Measurements from ENCODE around the gene VENTX. TPM values are rescaled to one million over a fixed set of nuclear protein-coding genes. Genes with fewer than 3 reads are reported as not detected.
"Not testable (repeated sequence)": the region's sequence is repeated elsewhere in the genome, so short reads cannot be mapped to it uniquely, and the experiment has no call there.

VENTX gene
- total RNA-seq, 2 donors from 2014 or later, result 0.26 TPM; not detected in 1

GRCh38 chr10:133221331-133221730, 16.3 kb upstream of the VENTX start:
- no peaks in the 10 kb centered on the region for H3K4me1 ChIP-seq
- no peak overlapping the region for H3K27ac ChIP-seq
- H3K9me3 ChIP-seq, result no peaks in the 10 kb centered on the region
- no peak for ATAC-seq
- no peak for TF ChIP-seq POLR2A (IDR thresholded peaks at IDR 0.05)
- no peak for TF ChIP-seq CTCF (IDR thresholded peaks at IDR 0.05)
- 59 to 73% methylated on average over 9 to 11 of the region's 11 CpGs for WGBS, 2 donors
- H3K4me3 ChIP-seq, result no peak overlapping the region
- H3K36me3 ChIP-seq (replicated peaks in 1 of 2; ENCODE audit: insufficient read depth in 1 of 2, low read depth in 2 of 2), result no peaks in the 10 kb centered on the region
- no peaks in the 10 kb centered on the region for H3K27me3 ChIP-seq
- DNase-seq, result no peak
- intact Hi-C loops (cut with DNase I), result no loop called here

- H3K4me3 ChIP-seq; H3K9me3 ChIP-seq; ATAC-seq; H3K27me3 ChIP-seq; DNase-seq; H3K4me1 ChIP-seq; intact Hi-C loops (cut with DNase I); H3K36me3 ChIP-seq (replicated peaks in 1 of 2; ENCODE audit: insufficient read depth in 1 of 2, low read depth in 2 of 2); H3K27ac ChIP-seq: not testable (repeated sequence)
- 71 to 80% methylated on average over 10 to 19 of the region's 22 CpGs for WGBS, 2 donors
These were observed 15.9 kb upstream of the VENTX start for GRCh38 chr10:133221756-133222155.

- 37 to 58% methylated on average over 4 to 14 of the region's 14 CpGs for WGBS, 2 donors
- TF ChIP-seq POLR2A (IDR thresholded peaks at IDR 0.05) (no peak), CTCF (IDR thresholded peaks at IDR 0.05) (no peak)
- no peak for ATAC-seq
- DNase-seq, result no peak
- H3K4me3 ChIP-seq, result no peak overlapping the region
- H3K36me3 ChIP-seq (replicated peaks in 1 of 2; ENCODE audit: insufficient read depth in 1 of 2, low read depth in 2 of 2), result no peaks in the 10 kb centered on the region
- no peak overlapping the region for H3K27ac ChIP-seq
- peaks cover 0 to 4% of the 10 kb centered on the region in 2 donors for H3K27me3 ChIP-seq
- intact Hi-C loops (cut with DNase I), result no loop called here
- no peaks in the 10 kb centered on the region for H3K9me3 ChIP-seq
- H3K4me1 ChIP-seq, result no peaks in the 10 kb centered on the region
These were observed 13.6 kb upstream of the VENTX start for GRCh38 chr10:133224076-133224475.

GRCh38 chr10:133224756-133225372, 12.8 kb upstream of the VENTX start:
- no peak for TF ChIP-seq CTCF (IDR thresholded peaks at IDR 0.05)
- TF ChIP-seq POLR2A (IDR thresholded peaks at IDR 0.05), result no peak
- Histone ChIP-seq H3K36me3 (replicated peaks in 1 of 2; ENCODE audit: insufficient read depth in 1 of 2, low read depth in 2 of 2) (no peaks in the 10 kb centered on the region), H3K4me3 (no peak overlapping the region), H3K27me3 (peaks cover 0 to 9% of the 10 kb centered on the region in 2 donors), H3K9me3 (no peaks in the 10 kb centered on the region), H3K27ac (no peak overlapping the region), H3K4me1 (no peaks in the 10 kb centered on the region)
- ATAC-seq, result no peak
- intact Hi-C loops (cut with DNase I), result no loop called here
- WGBS, 2 donors, result 39 to 42% methylated on average over 13 to 24 of the region's 25 CpGs
- no peak for DNase-seq

- TF ChIP-seq POLR2A (IDR thresholded peaks at IDR 0.05) (no peak), CTCF (IDR thresholded peaks at IDR 0.05) (no peak)
- Histone ChIP-seq H3K27me3 (peaks cover 0 to 9% of the 10 kb centered on the region in 2 donors), H3K9me3 (no peaks in the 10 kb centered on the region), H3K4me3 (no peak overlapping the region), H3K36me3 (replicated peaks in 1 of 2; ENCODE audit: insufficient read depth in 1 of 2, low read depth in 2 of 2) (no peaks in the 10 kb centered on the region), H3K4me1 (peaks cover 5% of the 10 kb centered on the region), H3K27ac (no peak overlapping the region)
- ATAC-seq (no peak), DNase-seq (no peak)
- intact Hi-C loops (cut with DNase I), result no loop called here
- 60 to 81% methylated on average over 12 to 23 of the region's 23 CpGs for WGBS, 2 donors
These were observed 11.9 kb upstream of the VENTX start for GRCh38 chr10:133225707-133226191.

Data from body of pancreas (tissue), 4 donors.